ENCODE results near the gene OGFR.
A peak's percentile ranks its signal among the peaks of the same experiment; 100 is the strongest.

Gene OGFR

GRCh38 chr20:62769346-62770071 lies 35.1 kb upstream of the OGFR start:
- DNase-seq (ENCODE audit: low read depth in 2 of 2): no peak

- DNase-seq (ENCODE audit: low read depth in 2 of 2): no peak
Measured at GRCh38 chr20:62770111-62770910, 34.3 kb upstream of the OGFR start.

GRCh38 chr20:62770916-62771315 lies 33.7 kb upstream of the OGFR start:
- no peak for DNase-seq (ENCODE audit: low read depth in 2 of 2)

- DNase-seq (ENCODE audit: low read depth in 2 of 2): no peak
Measured at GRCh38 chr20:62771396-62772102, 33.1 kb upstream of the OGFR start.

- DNase-seq (ENCODE audit: low read depth in 2 of 2): no peak
Measured at GRCh38 chr20:62772103-62772611, 32.5 kb upstream of the OGFR start.

- no peak for DNase-seq (ENCODE audit: low read depth in 2 of 2)
Measured at GRCh38 chr20:62772619-62772989, 32.0 kb upstream of the OGFR start.

GRCh38 chr20:62772990-62773844 lies 31.4 kb upstream of the OGFR start:
- DNase-seq (ENCODE audit: low read depth in 2 of 2): no peak

- DNase-seq (ENCODE audit: low read depth in 2 of 2): no peak
Measured at GRCh38 chr20:62773845-62774714, 30.6 kb upstream of the OGFR start.

GRCh38 chr20:62774762-62775161 lies 29.9 kb upstream of the OGFR start:
- DNase-seq (ENCODE audit: low read depth in 2 of 2): no peak

GRCh38 chr20:62775206-62775605 lies 29.4 kb upstream of the OGFR start:
- no peak for DNase-seq (ENCODE audit: low read depth in 2 of 2)

GRCh38 chr20:62776035-62776691 lies 28.5 kb upstream of the OGFR start:
- DNase-seq (ENCODE audit: low read depth in 2 of 2): no peak

GRCh38 chr20:62776692-62777527 lies 27.7 kb upstream of the OGFR start:
- DNase-seq (ENCODE audit: low read depth in 2 of 2): peak; percentile 39 to 41

GRCh38 chr20:62777528-62777830 lies 27.2 kb upstream of the OGFR start:
- no peak for DNase-seq (ENCODE audit: low read depth in 2 of 2)

GRCh38 chr20:62778058-62778457 lies 26.6 kb upstream of the OGFR start:
- DNase-seq (ENCODE audit: low read depth in 2 of 2): no peak

- DNase-seq (ENCODE audit: low read depth in 2 of 2): no peak
Measured at GRCh38 chr20:62778601-62779416, 25.8 kb upstream of the OGFR start.

- DNase-seq (ENCODE audit: low read depth in 2 of 2): no peak
Measured at GRCh38 chr20:62779417-62779685, 25.3 kb upstream of the OGFR start.

GRCh38 chr20:62780204-62780603 lies 24.4 kb upstream of the OGFR start:
- no peak for DNase-seq (ENCODE audit: low read depth in 2 of 2)

- DNase-seq (ENCODE audit: low read depth in 2 of 2): no peak
Measured at GRCh38 chr20:62780696-62781095, 23.9 kb upstream of the OGFR start.
